ENCODE results near the gene HCST. TPM values are rescaled to one million over a fixed set of nuclear protein-coding genes. Genes with fewer than 3 reads are reported as not detected.
A peak's percentile ranks its signal among the peaks of the same experiment; 100 is the strongest.

HCST gene
- total RNA-seq, 1 donor from 2014 or later = 1.8 TPM

DNA sequence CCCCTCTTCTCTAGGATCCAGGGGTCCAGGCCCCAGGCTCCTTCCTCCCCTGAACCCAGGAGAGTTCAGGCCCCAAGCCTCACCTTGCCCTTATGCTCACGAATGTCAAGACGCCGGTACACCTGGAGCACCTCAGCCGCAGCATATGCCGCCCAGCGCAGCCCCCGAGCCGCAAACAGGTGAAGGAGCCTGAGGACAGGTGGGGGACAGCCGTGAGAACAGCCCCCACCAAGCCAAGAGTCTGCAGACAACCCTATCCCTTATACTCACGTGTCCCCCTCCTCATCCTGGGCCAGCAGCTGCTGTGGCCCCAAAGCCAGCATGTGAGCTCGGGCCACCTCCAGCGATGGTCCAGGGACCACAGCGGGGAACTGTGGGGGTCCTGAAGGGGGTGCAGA lies 5.7 kb upstream of the HCST start:
- H3K9me3 Mint-ChIP-seq (ENCODE audit: unreplicated experiment) = no peaks in the 10 kb centered on the region
- no peak overlapping the region for H3K4me3 Mint-ChIP-seq (ENCODE audit: unreplicated experiment)
- peaks cover 6% of the 10 kb centered on the region for H3K4me1 Mint-ChIP-seq (ENCODE audit: low read depth, unreplicated experiment)
- Histone ChIP-seq H3K4me2 (ENCODE audit: low read length) (no peak overlapping the region), H3K9me3 (ENCODE audit: insufficient read depth, low read depth, low read length) (no peaks in the 10 kb centered on the region), H3K4me3 (ENCODE audit: insufficient read depth, low read depth, low read length) (no peak overlapping the region), H3K79me2 (ENCODE audit: insufficient read depth, low read length) (peaks cover 4% of the 10 kb centered on the region), H3K27me3 (ENCODE audit: insufficient read depth, low read length) (no peaks in the 10 kb centered on the region), H4K20me1 (ENCODE audit: insufficient read depth, low read length) (no peaks in the 10 kb centered on the region), H2AFZ (ENCODE audit: low read depth, low read length) (no peak overlapping the region), H3K36me3 (ENCODE audit: insufficient read depth, low read length) (peaks cover 2% of the 10 kb centered on the region), H3K4me1 (ENCODE audit: insufficient read depth, low read length) (peaks cover 14% of the 10 kb centered on the region), H3K9ac (ENCODE audit: low read length) (no peak overlapping the region), H3K27ac (ENCODE audit: low read depth, low read length) (no peak overlapping the region)
- FAIRE-seq (no peak), DNase-seq (ENCODE audit: low read depth) (no peak)
- TF ChIP-seq, protein P1, sequence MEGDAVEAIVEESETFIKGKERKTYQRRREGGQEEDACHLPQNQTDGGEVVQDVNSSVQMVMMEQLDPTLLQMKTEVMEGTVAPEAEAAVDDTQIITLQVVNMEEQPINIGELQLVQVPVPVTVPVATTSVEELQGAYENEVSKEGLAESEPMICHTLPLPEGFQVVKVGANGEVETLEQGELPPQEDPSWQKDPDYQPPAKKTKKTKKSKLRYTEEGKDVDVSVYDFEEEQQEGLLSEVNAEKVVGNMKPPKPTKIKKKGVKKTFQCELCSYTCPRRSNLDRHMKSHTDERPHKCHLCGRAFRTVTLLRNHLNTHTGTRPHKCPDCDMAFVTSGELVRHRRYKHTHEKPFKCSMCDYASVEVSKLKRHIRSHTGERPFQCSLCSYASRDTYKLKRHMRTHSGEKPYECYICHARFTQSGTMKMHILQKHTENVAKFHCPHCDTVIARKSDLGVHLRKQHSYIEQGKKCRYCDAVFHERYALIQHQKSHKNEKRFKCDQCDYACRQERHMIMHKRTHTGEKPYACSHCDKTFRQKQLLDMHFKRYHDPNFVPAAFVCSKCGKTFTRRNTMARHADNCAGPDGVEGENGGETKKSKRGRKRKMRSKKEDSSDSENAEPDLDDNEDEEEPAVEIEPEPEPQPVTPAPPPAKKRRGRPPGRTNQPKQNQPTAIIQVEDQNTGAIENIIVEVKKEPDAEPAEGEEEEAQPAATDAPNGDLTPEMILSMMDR (IDR thresholded peaks at IDR 0.05; ENCODE audit: insufficient read depth, low read depth, low read length) = no peak
- no peak for TF ChIP-seq EZH2 (IDR thresholded peaks at IDR 0.05; ENCODE audit: insufficient read depth, low read length)
- H3K27me3 Mint-ChIP-seq (ENCODE audit: low read depth, unreplicated experiment) = no peaks in the 10 kb centered on the region
- H3K27ac Mint-ChIP-seq (ENCODE audit: unreplicated experiment) = no peak overlapping the region
- no peaks in the 10 kb centered on the region for H3K36me3 Mint-ChIP-seq (ENCODE audit: low read depth, unreplicated experiment)

DNA sequence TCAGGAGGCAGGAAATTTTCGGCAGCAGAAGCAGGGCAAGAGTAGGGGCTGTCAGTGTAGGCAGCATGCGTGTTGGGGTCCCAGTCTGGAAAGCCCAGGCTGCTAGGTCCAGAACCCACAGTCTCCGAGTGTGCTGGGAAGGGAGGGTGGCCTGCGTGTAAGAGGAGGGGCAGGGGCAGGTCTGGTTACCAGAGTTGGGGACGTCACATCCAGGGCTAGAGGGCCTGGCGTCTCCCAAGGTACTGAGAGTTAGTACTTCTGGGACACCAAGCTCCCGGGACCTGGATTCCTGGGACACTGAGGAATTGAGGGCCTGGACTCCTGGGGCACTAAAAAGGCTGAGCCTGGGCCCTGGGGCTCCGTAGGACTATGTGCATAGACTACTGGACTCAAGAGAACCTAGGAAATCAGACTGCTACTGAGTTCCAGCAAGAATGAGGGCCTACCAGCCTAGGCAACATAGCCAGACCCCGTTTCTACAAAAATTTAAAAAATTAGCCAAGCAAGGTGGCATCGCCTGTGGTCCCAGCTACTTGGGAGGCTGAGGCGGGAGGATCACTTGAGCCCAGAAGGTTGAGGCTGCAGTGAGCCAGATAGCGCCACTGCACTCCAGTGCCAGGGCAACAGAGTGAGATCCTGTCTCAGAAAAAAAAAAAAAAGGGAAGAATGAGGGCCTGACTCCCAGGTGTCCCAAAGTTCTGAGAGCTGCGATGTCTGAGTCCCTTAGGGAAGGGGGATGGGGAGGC lies 4.5 kb upstream of the HCST start:
- H3K79me2 ChIP-seq (ENCODE audit: insufficient read depth, low read length) = peaks cover 4% of the 10 kb centered on the region
- no peak for TF ChIP-seq EZH2 (IDR thresholded peaks at IDR 0.05; ENCODE audit: insufficient read depth, low read length)
- TF ChIP-seq, protein P1 (IDR thresholded peaks at IDR 0.05; ENCODE audit: insufficient read depth, low read depth, low read length) = no peak
- peak overlapping the region; percentile 92 for H3K4me3 Mint-ChIP-seq (ENCODE audit: unreplicated experiment)
- H3K36me3 ChIP-seq (ENCODE audit: insufficient read depth, low read length) = peaks cover 2% of the 10 kb centered on the region
- H3K4me2 ChIP-seq (ENCODE audit: low read length) = peak overlapping the region; percentile 94
- H3K36me3 Mint-ChIP-seq (ENCODE audit: low read depth, unreplicated experiment) = no peaks in the 10 kb centered on the region
- DNase-seq (ENCODE audit: low read depth) (no peak), FAIRE-seq (no peak)
- no peak overlapping the region for H3K27ac ChIP-seq (ENCODE audit: low read depth, low read length)
- H3K9ac ChIP-seq (ENCODE audit: low read length) = peak overlapping the region; percentile 82
- peak overlapping the region; percentile 26 for H3K27ac Mint-ChIP-seq (ENCODE audit: unreplicated experiment)
- H4K20me1 ChIP-seq (ENCODE audit: insufficient read depth, low read length) = no peaks in the 10 kb centered on the region
- peaks cover 13% of the 10 kb centered on the region for H3K4me1 Mint-ChIP-seq (ENCODE audit: low read depth, unreplicated experiment)
- no peaks in the 10 kb centered on the region for H3K9me3 ChIP-seq (ENCODE audit: insufficient read depth, low read depth, low read length)
- H3K4me1 ChIP-seq (ENCODE audit: insufficient read depth, low read length) = peaks cover 22% of the 10 kb centered on the region
- no peak overlapping the region for H2AFZ ChIP-seq (ENCODE audit: low read depth, low read length)
- peaks cover 1% of the 10 kb centered on the region for H3K27me3 Mint-ChIP-seq (ENCODE audit: low read depth, unreplicated experiment)
- H3K4me3 ChIP-seq (ENCODE audit: insufficient read depth, low read depth, low read length) = no peak overlapping the region
- no peaks in the 10 kb centered on the region for H3K27me3 ChIP-seq (ENCODE audit: insufficient read depth, low read length)
- H3K9me3 Mint-ChIP-seq (ENCODE audit: unreplicated experiment) = no peaks in the 10 kb centered on the region

DNA sequence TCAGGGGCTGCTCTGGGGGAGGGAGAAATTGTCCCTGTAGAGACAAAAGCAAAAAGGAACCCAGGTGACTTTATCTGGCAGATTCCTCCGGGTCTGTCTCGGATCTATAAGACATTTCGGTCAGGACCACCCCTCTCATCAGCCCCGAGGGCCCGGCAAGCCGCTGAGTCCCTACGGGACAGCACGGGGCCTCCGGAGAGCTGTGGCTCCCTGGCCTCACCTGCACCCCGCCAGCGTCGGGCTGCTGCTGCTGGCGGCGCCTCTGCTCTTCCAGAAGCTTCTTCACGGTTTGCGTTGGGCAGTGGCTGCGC lies 3.9 kb upstream of the HCST start:
- DNase-seq (ENCODE audit: low read depth) (no peak), FAIRE-seq (no peak)
- H3K27me3 Mint-ChIP-seq (ENCODE audit: low read depth, unreplicated experiment) = peaks cover 2% of the 10 kb centered on the region
- H3K4me1 Mint-ChIP-seq (ENCODE audit: low read depth, unreplicated experiment) = peaks cover 11% of the 10 kb centered on the region
- Histone ChIP-seq H3K27me3 (ENCODE audit: insufficient read depth, low read length) (no peaks in the 10 kb centered on the region), H3K4me2 (ENCODE audit: low read length) (peak overlapping the region; percentile 94), H2AFZ (ENCODE audit: low read depth, low read length) (peak overlapping the region; percentile 81), H4K20me1 (ENCODE audit: insufficient read depth, low read length) (no peaks in the 10 kb centered on the region), H3K79me2 (ENCODE audit: insufficient read depth, low read length) (peaks cover 4% of the 10 kb centered on the region), H3K9me3 (ENCODE audit: insufficient read depth, low read depth, low read length) (no peaks in the 10 kb centered on the region), H3K36me3 (ENCODE audit: insufficient read depth, low read length) (peaks cover 2% of the 10 kb centered on the region), H3K4me1 (ENCODE audit: insufficient read depth, low read length) (peaks cover 27% of the 10 kb centered on the region), H3K4me3 (ENCODE audit: insufficient read depth, low read depth, low read length) (peak overlapping the region; percentile 75), H3K27ac (ENCODE audit: low read depth, low read length) (no peak overlapping the region), H3K9ac (ENCODE audit: low read length) (peak overlapping the region; percentile 82)
- no peaks in the 10 kb centered on the region for H3K9me3 Mint-ChIP-seq (ENCODE audit: unreplicated experiment)
- H3K4me3 Mint-ChIP-seq (ENCODE audit: unreplicated experiment) = peak overlapping the region; percentile 92
- no peak overlapping the region for H3K27ac Mint-ChIP-seq (ENCODE audit: unreplicated experiment)
- H3K36me3 Mint-ChIP-seq (ENCODE audit: low read depth, unreplicated experiment) = no peaks in the 10 kb centered on the region
- TF ChIP-seq EZH2 (IDR thresholded peaks at IDR 0.05; ENCODE audit: insufficient read depth, low read length) = no peak
- TF ChIP-seq, protein P1 (IDR thresholded peaks at IDR 0.05; ENCODE audit: insufficient read depth, low read depth, low read length) = no peak
